GM23248 (cell line): Measurements from ENCODE around the gene ACE. TPM values are rescaled to one million over a fixed set of nuclear protein-coding genes. Genes with fewer than 3 reads are reported as not detected.

Experiments used
- DNase-seq: peaks from one replicate; pipeline ENCODE4 v3.0.0-alpha.2; 2015
- H2AFZ ChIP-seq: fragments of 200-600 bp; sonication (generic); 2 replicates; pipeline ENCODE4 v1.6.1; 2016; ENCODE audit warnings: antibody characterized with exemption
- H3F3A ChIP-seq: fragments of 200-600 bp; sonication (generic); 2 replicates; pipeline ENCODE4 v1.6.1; 2016; ENCODE audit warnings: mild to moderate bottlenecking, antibody characterized with exemption, mixed run types; ENCODE audit not compliant: insufficient read depth
- H3K27ac ChIP-seq: fragments of 200-600 bp; sonication (generic); 2 replicates; pipeline ENCODE4 v1.5.1; 2016; ENCODE audit warnings: mild to moderate bottlenecking
- H3K27me3 ChIP-seq: fragments of 200-600 bp; sonication (generic); replicated peaks from 2 replicates; pipeline ENCODE4 v1.6.1; 2016; ENCODE audit warnings: mild to moderate bottlenecking; ENCODE audit not compliant: insufficient read depth
- H3K36me3 ChIP-seq: fragments of 200-600 bp; sonication (generic); 2 replicates; pipeline ENCODE4 v1.6.1; 2016; ENCODE audit warnings: low read depth, mild to moderate bottlenecking
- H3K4me1 ChIP-seq: fragments of 200-600 bp; sonication (generic); 2 replicates; pipeline ENCODE4 v1.6.1; 2016; ENCODE audit warnings: mild to moderate bottlenecking; ENCODE audit not compliant: insufficient read depth
- H3K4me2 ChIP-seq: fragments of 200-600 bp; sonication (generic); one replicate; pipeline ENCODE4 v1.6.1; 2016; ENCODE audit warnings: mild to moderate bottlenecking; ENCODE audit not compliant: unreplicated experiment
- H3K4me3 ChIP-seq: fragments of 200-600 bp; sonication (generic); 2 replicates; pipeline ENCODE4 v1.5.1; 2016; ENCODE audit warnings: mild to moderate bottlenecking
- H3K79me2 ChIP-seq: fragments of 200-600 bp; sonication (generic); 2 replicates; pipeline ENCODE4 v1.6.1; 2016; ENCODE audit warnings: mild to moderate bottlenecking; ENCODE audit not compliant: insufficient read depth
- H3K9ac ChIP-seq: fragments of 200-600 bp; sonication (generic); 2 replicates; pipeline ENCODE4 v1.6.1; 2016; ENCODE audit warnings: mild to moderate bottlenecking
- H3K9me2 ChIP-seq: fragments of 200-600 bp; sonication (generic); 2 replicates; pipeline ENCODE4 v1.6.1; 2016; ENCODE audit warnings: mixed run types, mild to moderate bottlenecking, moderate library complexity; ENCODE audit not compliant: insufficient read depth
- H3K9me3 ChIP-seq: fragments of 200-600 bp; sonication (generic); one replicate; pipeline ENCODE4 v1.6.1; 2017; ENCODE audit warnings: low read depth
- H4K20me1 ChIP-seq: fragments of 200-600 bp; sonication (generic); 2 replicates; pipeline ENCODE4 v1.6.0; 2016; ENCODE audit not compliant: insufficient read depth
- EZH2 ChIP-seq: fragments of 200-600 bp; sonication (generic); IDR thresholded peaks from 2 replicates; pipeline ENCODE4 v1.6.1; 2018; ENCODE audit warnings: antibody characterized with exemption, mild to moderate bottlenecking; ENCODE audit not compliant: insufficient read depth, poor library complexity, severe bottlenecking
- EZH2phosphoT487 ChIP-seq: fragments of 200-600 bp; sonication (generic); IDR thresholded peaks from 2 replicates; pipeline ENCODE4 v1.6.1; 2018; ENCODE audit warnings: antibody characterized with exemption, moderate library complexity, mild to moderate bottlenecking, low read depth; ENCODE audit not compliant: insufficient read depth
- WGBS, 2 experiments: methylation state at CpG; one replicate each; pipeline ENCODE4 v1.1.6; 2015 to 2017; ENCODE audit warnings: low lambda C conversion rate in 2 of 2, low coverage in 1 of 2; ENCODE audit errors: missing lambda C conversion rate in 2 of 2; 5-methylcytosine and 5-hydroxymethylcytosine counted together
- in situ Hi-C: fragments of 300-500 bp; cut with MboI; formaldehyde crosslinking; loops from 2 replicates; pipeline ENCODE4 v1.15.0; 2020
- polyA plus RNA-seq: library from polyadenylated mRNA; unstranded; fragments of >200 nt; fragmentation: Nextera tagmentation; extraction: Ambion mirVana; gene quantifications from 2 replicates; pipeline ENCODE4 v1.2.1, GENCODE V29; 2016
- total RNA-seq: library from RNA; depleted of rRNA; stranded (reverse); fragments of >200 nt; shearing (Covaris generic); gene quantifications from 2 replicates; pipeline ENCODE4 v1.2.3, GENCODE V29; 2014

ACE gene
- total and polyA plus RNA-seq, 2 experiments from 2014 or later = 2.2 to 3.4 TPM

DNA sequence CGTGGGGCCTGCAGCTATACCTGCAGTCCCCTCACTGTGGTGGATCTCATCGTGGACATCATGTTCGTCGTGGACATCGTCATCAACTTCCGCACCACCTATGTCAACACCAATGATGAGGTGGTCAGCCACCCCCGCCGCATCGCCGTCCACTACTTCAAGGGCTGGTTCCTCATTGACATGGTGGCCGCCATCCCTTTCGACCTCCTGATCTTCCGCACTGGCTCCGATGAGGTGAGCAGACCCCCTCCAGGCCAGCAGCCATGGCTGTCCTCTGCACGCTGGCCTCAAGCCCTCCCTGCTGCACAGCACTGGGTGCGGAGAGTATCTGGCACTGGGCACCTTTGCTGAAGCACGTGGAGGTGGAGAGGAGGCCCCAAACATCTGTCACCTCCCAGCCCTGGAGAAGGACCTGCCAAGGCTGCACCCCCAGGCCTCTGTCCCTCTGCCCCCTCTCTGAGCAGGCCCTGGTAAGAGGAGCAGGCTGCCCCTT, 57.3 kb downstream of the ACE start:
- H3K27me3 ChIP-seq = peaks cover 18% of the 10 kb centered on the region
- H3K79me2 ChIP-seq = no peaks in the 10 kb centered on the region
- H3K9ac ChIP-seq = no peak overlapping the region
- TF ChIP-seq EZH2phosphoT487 = no peak
- TF ChIP-seq EZH2 = no peak
- no peaks in the 10 kb centered on the region for H4K20me1 ChIP-seq
- H2AFZ ChIP-seq = no peak overlapping the region
- no peaks in the 10 kb centered on the region for H3K4me1 ChIP-seq
- H3K9me2 ChIP-seq = no peaks in the 10 kb centered on the region
- H3K4me3 ChIP-seq = no peak overlapping the region
- H3F3A ChIP-seq = no peaks in the 10 kb centered on the region
- in situ Hi-C loops = no loop called here
- H3K4me2 ChIP-seq = no peak overlapping the region
- no peaks in the 10 kb centered on the region for H3K36me3 ChIP-seq
- 87 to 89% methylated on average over 17 of the region's 17 CpGs for WGBS, 2 experiments
- DNase-seq = no peak
- H3K27ac ChIP-seq = no peak overlapping the region
- no peaks in the 10 kb centered on the region for H3K9me3 ChIP-seq

DNA sequence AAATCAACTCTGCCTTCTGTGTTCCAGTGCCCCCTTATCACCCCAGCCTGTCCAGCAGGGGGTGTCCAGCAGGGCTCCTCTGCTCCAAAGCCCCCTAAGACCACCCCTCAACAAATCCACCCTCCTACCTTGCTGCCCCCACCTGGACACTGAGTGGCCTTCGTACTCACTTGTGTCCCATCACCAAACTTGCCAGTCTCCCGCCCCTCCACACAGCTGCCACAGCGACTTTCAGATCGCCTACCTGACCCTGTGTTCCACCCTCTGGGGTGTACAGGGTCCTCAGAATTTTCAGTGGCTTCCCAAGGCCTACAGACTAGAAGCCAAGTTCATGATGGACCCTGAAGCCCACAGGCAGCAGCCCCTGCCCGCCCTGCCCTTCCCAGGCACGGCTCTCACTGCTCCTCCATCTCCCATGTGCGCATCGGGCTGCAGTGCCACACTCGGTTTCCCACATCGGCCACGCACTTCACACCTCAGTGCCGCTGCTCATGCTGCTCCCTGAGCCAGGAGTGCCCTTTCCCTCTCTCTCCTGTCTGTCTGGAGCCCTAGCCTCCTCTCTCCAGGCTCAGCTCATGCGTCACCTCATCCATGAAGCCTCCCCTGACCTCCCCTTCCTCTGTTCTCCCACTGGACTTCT, 58.1 kb downstream of the ACE start:
- Histone ChIP-seq H3K9ac (no peak overlapping the region), H3K79me2 (no peaks in the 10 kb centered on the region), H3K4me1 (no peaks in the 10 kb centered on the region), H3K27ac (no peak overlapping the region), H3K9me2 (no peaks in the 10 kb centered on the region), H3K4me2 (no peak overlapping the region), H4K20me1 (no peaks in the 10 kb centered on the region), H2AFZ (no peak overlapping the region), H3F3A (no peaks in the 10 kb centered on the region), H3K4me3 (no peak overlapping the region), H3K9me3 (no peaks in the 10 kb centered on the region), H3K36me3 (no peaks in the 10 kb centered on the region), H3K27me3 (peaks cover 22% of the 10 kb centered on the region)
- in situ Hi-C loops = no loop called here
- no peak for TF ChIP-seq EZH2
- TF ChIP-seq EZH2phosphoT487 = no peak
- DNase-seq = no peak
- 51 to 66% methylated on average over 12 to 13 of the region's 13 CpGs for WGBS, 2 experiments

DNA sequence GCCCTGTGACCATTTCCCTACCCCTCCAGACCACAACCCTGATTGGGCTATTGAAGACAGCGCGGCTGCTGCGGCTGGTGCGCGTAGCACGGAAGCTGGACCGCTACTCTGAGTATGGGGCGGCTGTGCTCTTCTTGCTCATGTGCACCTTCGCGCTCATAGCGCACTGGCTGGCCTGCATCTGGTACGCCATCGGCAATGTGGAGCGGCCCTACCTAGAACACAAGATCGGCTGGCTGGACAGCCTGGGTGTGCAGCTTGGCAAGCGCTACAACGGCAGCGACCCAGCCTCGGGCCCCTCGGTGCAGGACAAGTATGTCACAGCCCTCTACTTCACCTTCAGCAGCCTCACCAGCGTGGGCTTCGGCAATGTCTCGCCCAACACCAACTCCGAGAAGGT, 58.8 kb downstream of the ACE start:
- WGBS, 2 experiments = 94 to 95% methylated on average over 23 to 24 of the region's 24 CpGs
- H3K36me3 ChIP-seq = no peaks in the 10 kb centered on the region
- H2AFZ ChIP-seq = no peak overlapping the region
- H3K27me3 ChIP-seq = peaks cover 22% of the 10 kb centered on the region
- no peaks in the 10 kb centered on the region for H3K4me1 ChIP-seq
- no peaks in the 10 kb centered on the region for H3F3A ChIP-seq
- no peaks in the 10 kb centered on the region for H4K20me1 ChIP-seq
- no peak overlapping the region for H3K4me3 ChIP-seq
- no peaks in the 10 kb centered on the region for H3K9me2 ChIP-seq
- H3K9ac ChIP-seq = no peak overlapping the region
- in situ Hi-C loops = no loop called here
- H3K9me3 ChIP-seq = no peaks in the 10 kb centered on the region
- no peak for DNase-seq
- no peaks in the 10 kb centered on the region for H3K79me2 ChIP-seq
- TF ChIP-seq EZH2phosphoT487 = no peak
- TF ChIP-seq EZH2 = no peak
- H3K4me2 ChIP-seq = no peak overlapping the region
- H3K27ac ChIP-seq = no peak overlapping the region

DNA sequence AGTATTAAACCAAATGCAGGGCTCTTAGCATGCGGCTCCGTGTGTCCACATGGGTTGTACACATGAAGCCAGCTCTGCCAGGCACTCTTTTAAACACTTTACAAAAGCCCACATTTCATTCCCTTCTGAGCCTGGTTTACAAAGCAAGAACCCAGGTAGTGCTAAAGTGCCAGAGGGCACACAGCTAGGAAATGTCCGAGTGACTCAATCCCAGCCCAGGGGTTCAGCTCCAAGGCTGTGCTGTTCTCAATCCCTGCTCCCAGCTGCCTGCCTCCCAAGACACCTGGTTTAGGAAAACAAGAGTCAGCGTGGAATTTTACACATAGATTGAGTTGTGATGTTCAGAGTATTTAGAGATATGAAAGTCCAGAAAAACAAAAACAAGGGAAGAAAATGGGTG, 60.1 kb downstream of the ACE start:
- H3K36me3 ChIP-seq = no peaks in the 10 kb centered on the region
- no peaks in the 10 kb centered on the region for H3K9me2 ChIP-seq
- H3K4me2 ChIP-seq = no peak overlapping the region
- TF ChIP-seq EZH2phosphoT487 = no peak
- no peak for TF ChIP-seq EZH2
- no peaks in the 10 kb centered on the region for H3K4me1 ChIP-seq
- no peak overlapping the region for H3K9ac ChIP-seq
- H3K27me3 ChIP-seq = peaks cover 22% of the 10 kb centered on the region
- WGBS, 2 experiments = 82 to 86% methylated on average over 4 of the region's 4 CpGs
- in situ Hi-C loops = no loop called here
- H3K79me2 ChIP-seq = no peaks in the 10 kb centered on the region
- H3K9me3 ChIP-seq = no peaks in the 10 kb centered on the region
- H3K27ac ChIP-seq = no peak overlapping the region
- no peaks in the 10 kb centered on the region for H3F3A ChIP-seq
- H3K4me3 ChIP-seq = no peak overlapping the region
- H4K20me1 ChIP-seq = no peaks in the 10 kb centered on the region
- no peak overlapping the region for H2AFZ ChIP-seq
- DNase-seq = no peak
